GM23338 (cell line): Measurements from ENCODE around the gene KLK1. TPM values are rescaled to one million over a fixed set of nuclear protein-coding genes. Genes with fewer than 3 reads are reported as not detected.
A peak's percentile ranks its signal among the peaks of the same experiment; 100 is the strongest.

Experiments used
- ATAC-seq: fragments of 200-7000 bp; cut with Tn5 transposase; 3 replicates; pipeline ENCODE4 v1.9.1; 2020
- DNase-seq: peaks from one replicate; pipeline ENCODE4 v3.0.0-alpha.2; 2015; ENCODE audit warnings: low spot score
- H2AFZ ChIP-seq: fragments of 200-600 bp; sonication (generic); 2 replicates; pipeline ENCODE4 v1.8.0; 2016; ENCODE audit warnings: antibody characterized with exemption, mild to moderate bottlenecking, moderate library complexity
- H3F3A ChIP-seq: fragments of 200-600 bp; sonication (generic); replicated peaks from 2 replicates; pipeline ENCODE4 v1.8.0; 2017; ENCODE audit warnings: antibody characterized with exemption, mixed run types, low read depth
- H3K27ac ChIP-seq: fragments of 200-600 bp; sonication (generic); 2 replicates; pipeline ENCODE4 v1.6.1; 2016; ENCODE audit warnings: low read depth
- H3K27me3 ChIP-seq: fragments of 200-600 bp; sonication (generic); 2 replicates; pipeline ENCODE4 v1.8.0; 2016; ENCODE audit warnings: mild to moderate bottlenecking, mixed run types, moderate library complexity; ENCODE audit not compliant: insufficient read depth
- H3K36me3 ChIP-seq: fragments of 200-600 bp; sonication (generic); 2 replicates; pipeline ENCODE4 v1.8.0; 2016; ENCODE audit warnings: mild to moderate bottlenecking; ENCODE audit not compliant: insufficient read depth
- H3K4me1 ChIP-seq: fragments of 200-600 bp; sonication (generic); 2 replicates; pipeline ENCODE4 v1.8.0; 2016; ENCODE audit warnings: mild to moderate bottlenecking, moderate library complexity; ENCODE audit not compliant: insufficient read depth
- H3K4me2 ChIP-seq: fragments of 200-600 bp; sonication (generic); 2 replicates; pipeline ENCODE4 v1.7.1; 2017; ENCODE audit warnings: mixed run types
- H3K4me3 ChIP-seq: fragments of 200-600 bp; sonication (generic); 2 replicates; pipeline ENCODE4 v1.6.1; 2016; ENCODE audit warnings: mixed run types
- H3K79me2 ChIP-seq: fragments of 200-600 bp; sonication (generic); replicated peaks from 2 replicates; pipeline ENCODE4 v1.8.0; 2017; ENCODE audit warnings: mild to moderate bottlenecking; ENCODE audit not compliant: insufficient read depth
- H3K9me2 ChIP-seq: fragments of 200-600 bp; sonication (generic); 2 replicates; pipeline ENCODE4 v1.8.0; 2017; ENCODE audit not compliant: insufficient read depth
- H4K20me1 ChIP-seq: fragments of 200-600 bp; sonication (generic); replicated peaks from 2 replicates; pipeline ENCODE4 v1.8.0; 2017; ENCODE audit warnings: mild to moderate bottlenecking; ENCODE audit not compliant: insufficient read depth
- H3K27ac Mint-ChIP-seq: 2 replicates; pipeline ENCODE4 v1.8.0; 2020; ENCODE audit warnings: inconsistent platforms, mild to moderate bottlenecking, moderate library complexity, mixed read lengths
- H3K27me3 Mint-ChIP-seq: 3 replicates; pipeline ENCODE4 v1.8.0; 2022; ENCODE audit warnings: low read depth, mild to moderate bottlenecking, moderate library complexity, mixed read lengths, inconsistent platforms; ENCODE audit not compliant: insufficient read depth, poor library complexity
- H3K36me3 Mint-ChIP-seq: 3 replicates; pipeline ENCODE4 v1.8.0; 2021; ENCODE audit warnings: low read depth, mild to moderate bottlenecking, inconsistent platforms, moderate library complexity, mixed read lengths
- H3K4me1 Mint-ChIP-seq: 3 replicates; pipeline ENCODE4 v1.8.0; 2020; ENCODE audit warnings: mild to moderate bottlenecking, inconsistent platforms, mixed read lengths
- H3K4me3 Mint-ChIP-seq: 3 replicates; pipeline ENCODE4 v1.8.0; 2021; ENCODE audit warnings: moderate library complexity, mild to moderate bottlenecking, inconsistent platforms, mixed read lengths
- H3K9me3 Mint-ChIP-seq: 3 replicates; pipeline ENCODE4 v1.8.0; 2020; ENCODE audit warnings: moderate library complexity, mild to moderate bottlenecking, inconsistent platforms, mixed read lengths
- CREB1 ChIP-seq: fragments of 250-450 bp; sonication (Bioruptor Pico); IDR thresholded peaks from 2 replicates; pipeline ENCODE4 v1.5.0; 2020; ENCODE audit warnings: low read depth, mild to moderate bottlenecking, moderate library complexity
- ETS1 ChIP-seq: IDR thresholded peaks from 2 replicates; pipeline ENCODE4 v1.6.1; 2016; ENCODE audit warnings: antibody characterized with exemption
- EZH2 ChIP-seq: fragments of 200-600 bp; sonication (generic); IDR thresholded peaks from one replicate; pipeline ENCODE4 v1.8.0; 2017; ENCODE audit warnings: antibody characterized with exemption, mild to moderate bottlenecking, low read depth; ENCODE audit not compliant: unreplicated experiment
- EZH2phosphoT487 ChIP-seq: fragments of 200-600 bp; sonication (generic); IDR thresholded peaks from one replicate; pipeline ENCODE4 v1.8.1; 2018; ENCODE audit warnings: antibody characterized with exemption; ENCODE audit not compliant: unreplicated experiment
- JUNB ChIP-seq: IDR thresholded peaks from one replicate; pipeline ENCODE4 v1.6.1; 2016; ENCODE audit warnings: antibody characterized with exemption; ENCODE audit not compliant: unreplicated experiment
- NANOG ChIP-seq: IDR thresholded peaks from 2 replicates; pipeline ENCODE4 v1.6.1; 2016; ENCODE audit warnings: antibody characterized with exemption, borderline replicate concordance
- POLR2AphosphoS5 ChIP-seq: IDR thresholded peaks from 2 replicates; pipeline ENCODE4 v1.6.1; 2016; ENCODE audit warnings: antibody characterized with exemption, low read depth
- REST ChIP-seq: IDR thresholded peaks from one replicate; pipeline ENCODE4 v1.6.1; 2018; ENCODE audit warnings: antibody characterized with exemption; ENCODE audit not compliant: unreplicated experiment
- polyA plus RNA-seq: library from polyadenylated mRNA; unstranded; fragments of >200 nt; fragmentation: Nextera tagmentation; extraction: Ambion mirVana; gene quantifications from 2 replicates; pipeline ENCODE4 v1.2.1, GENCODE V29; 2016
- total RNA-seq: library from RNA; depleted of rRNA; stranded (reverse); fragments of >200 nt; shearing (Covaris generic); gene quantifications from 2 replicates; pipeline ENCODE4 v1.2.3, GENCODE V29; 2014
- TF ChIP-seq, protein P1 (sequence below), 2 experiments: fragments of 200-600 bp in 1 of 2; sonication (generic) in 1 of 2; conservative IDR thresholded peaks; 2 replicates each; pipeline versions ENCODE4 v1.5.1 to v1.6.1; 2016 to 2017; ENCODE audit warnings: antibody characterized with exemption in 2 of 2, low read depth in 2 of 2, mild to moderate bottlenecking in 2 of 2, moderate library complexity in 1 of 2

KLK1 gene
- total and polyA plus RNA-seq, 2 experiments from 2014 or later, result 0.31 to 3.0 TPM

GRCh38 chr19:50780753-50781435 lies 42.7 kb downstream of the KLK1 start (continued):
- TF ChIP-seq NANOG (no peak), CREB1 (CRISPR knock-in tag) (no peak)
- TF ChIP-seq, protein P1, sequence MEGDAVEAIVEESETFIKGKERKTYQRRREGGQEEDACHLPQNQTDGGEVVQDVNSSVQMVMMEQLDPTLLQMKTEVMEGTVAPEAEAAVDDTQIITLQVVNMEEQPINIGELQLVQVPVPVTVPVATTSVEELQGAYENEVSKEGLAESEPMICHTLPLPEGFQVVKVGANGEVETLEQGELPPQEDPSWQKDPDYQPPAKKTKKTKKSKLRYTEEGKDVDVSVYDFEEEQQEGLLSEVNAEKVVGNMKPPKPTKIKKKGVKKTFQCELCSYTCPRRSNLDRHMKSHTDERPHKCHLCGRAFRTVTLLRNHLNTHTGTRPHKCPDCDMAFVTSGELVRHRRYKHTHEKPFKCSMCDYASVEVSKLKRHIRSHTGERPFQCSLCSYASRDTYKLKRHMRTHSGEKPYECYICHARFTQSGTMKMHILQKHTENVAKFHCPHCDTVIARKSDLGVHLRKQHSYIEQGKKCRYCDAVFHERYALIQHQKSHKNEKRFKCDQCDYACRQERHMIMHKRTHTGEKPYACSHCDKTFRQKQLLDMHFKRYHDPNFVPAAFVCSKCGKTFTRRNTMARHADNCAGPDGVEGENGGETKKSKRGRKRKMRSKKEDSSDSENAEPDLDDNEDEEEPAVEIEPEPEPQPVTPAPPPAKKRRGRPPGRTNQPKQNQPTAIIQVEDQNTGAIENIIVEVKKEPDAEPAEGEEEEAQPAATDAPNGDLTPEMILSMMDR (conservative IDR thresholded peaks at IDR 0.05; ENCODE audit: low read depth in 2 of 2), result no peak

DNA sequence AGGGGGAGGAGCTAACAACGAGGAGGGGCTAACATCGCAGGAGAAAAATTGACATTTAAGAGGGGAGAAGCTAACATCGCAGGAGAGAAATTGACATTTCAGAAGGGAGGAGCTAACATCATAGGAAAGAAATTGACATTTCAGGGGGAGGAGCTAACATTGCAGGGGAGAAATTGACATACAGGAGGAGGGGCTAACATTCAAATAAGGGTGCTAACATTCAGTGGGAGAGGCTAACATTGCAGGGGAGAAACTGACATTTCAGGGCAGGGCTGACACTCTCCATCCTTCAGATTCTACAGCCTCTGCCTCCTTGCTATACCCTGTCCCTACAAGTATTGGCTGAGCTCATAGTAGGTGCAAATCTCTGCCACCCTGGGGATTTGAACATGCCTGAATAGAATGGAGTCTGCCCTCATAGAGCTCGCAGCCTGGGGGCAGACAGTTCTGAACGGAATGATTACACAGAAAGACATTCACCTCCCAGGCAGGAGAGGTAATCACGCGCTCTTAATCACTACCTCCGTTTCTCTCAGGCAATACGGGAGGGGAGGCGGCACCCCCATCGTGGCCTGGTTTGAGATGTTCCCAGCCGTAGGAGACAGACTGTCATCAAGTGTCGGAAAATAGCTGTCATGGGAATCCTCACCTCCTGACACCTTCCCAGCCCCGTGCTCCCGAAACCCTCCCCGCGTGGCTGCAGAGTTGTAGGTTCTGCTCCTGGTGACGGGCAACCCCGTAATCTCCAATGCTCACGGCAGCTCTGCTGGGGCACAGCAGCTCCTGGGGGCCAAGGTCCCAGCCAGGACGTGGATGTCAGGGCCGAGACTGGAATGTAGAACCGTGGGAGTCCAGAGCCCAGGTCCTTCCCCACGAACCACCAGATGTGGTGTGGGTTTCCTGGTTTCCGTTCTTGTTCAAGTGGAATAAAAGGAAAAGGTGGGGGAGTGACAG lies 43.8 kb downstream of the KLK1 start:
- Histone ChIP-seq H4K20me1 (no peaks in the 10 kb centered on the region), H3K79me2 (no peaks in the 10 kb centered on the region), H3K4me3 (no peak overlapping the region), H3K4me1 (peaks cover 13% of the 10 kb centered on the region), H3K36me3 (no peaks in the 10 kb centered on the region), H3K27me3 (peaks cover 63% of the 10 kb centered on the region), H2AFZ (no peak overlapping the region), H3K9me2 (no peaks in the 10 kb centered on the region), H3F3A (peaks cover 4% of the 10 kb centered on the region), H3K4me2 (no peak overlapping the region), H3K27ac (no peak overlapping the region)
- no peaks in the 10 kb centered on the region for H3K4me1 Mint-ChIP-seq
- no peak overlapping the region for H3K27ac Mint-ChIP-seq
- no peak overlapping the region for H3K4me3 Mint-ChIP-seq
- peaks cover 15% of the 10 kb centered on the region for H3K27me3 Mint-ChIP-seq
- ATAC-seq (no peak), DNase-seq (no peak)
- peaks cover 31% of the 10 kb centered on the region for H3K36me3 Mint-ChIP-seq
- peaks cover 92% of the 10 kb centered on the region for H3K9me3 Mint-ChIP-seq
- no peak for TF ChIP-seq EZH2
- TF ChIP-seq JUNB, result no peak

- H3K36me3 ChIP-seq, result no peaks in the 10 kb centered on the region
- H3K27me3 ChIP-seq, result peaks cover 71% of the 10 kb centered on the region
- H3K4me2 ChIP-seq, result no peak overlapping the region
- Mint-ChIP-seq H3K9me3 (peaks cover 93% of the 10 kb centered on the region), H3K4me1 (no peaks in the 10 kb centered on the region), H3K27me3 (peaks cover 16% of the 10 kb centered on the region), H3K36me3 (peaks cover 34% of the 10 kb centered on the region), H3K27ac (no peak overlapping the region), H3K4me3 (no peak overlapping the region)
- no peak overlapping the region for H2AFZ ChIP-seq
- H3K9me2 ChIP-seq, result no peaks in the 10 kb centered on the region
- no peak overlapping the region for H3K27ac ChIP-seq
- H4K20me1 ChIP-seq, result no peaks in the 10 kb centered on the region
- H3K79me2 ChIP-seq, result no peaks in the 10 kb centered on the region
- H3F3A ChIP-seq, result peaks cover 4% of the 10 kb centered on the region
- DNase-seq (peak; percentile 77), ATAC-seq (no peak)
- TF ChIP-seq ETS1, result no peak
- no peak for TF ChIP-seq EZH2phosphoT487
- TF ChIP-seq REST, result no peak
- TF ChIP-seq POLR2AphosphoS5, result no peak
- no peak for TF ChIP-seq CREB1 (CRISPR knock-in tag)
- H3K4me3 ChIP-seq, result no peak overlapping the region
- peaks cover 13% of the 10 kb centered on the region for H3K4me1 ChIP-seq
These were observed 44.6 kb downstream of the KLK1 start for GRCh38 chr19:50778906-50779430.
